Neural crest cell (in vitro differentiated cells): ENCODE measurements around the gene ZFPL1. TPM values are rescaled to one million over a fixed set of nuclear protein-coding genes. Genes with fewer than 3 reads are reported as not detected.

Experiments used
- microRNA-seq: library from miRNA; unstranded; fragments of <30 nt; microRNA quantifications from one replicate; pipeline ENCODE4, GENCODE V29; 2020
- total RNA-seq: library from RNA; stranded (reverse); gene quantifications from 2 replicates; pipeline ENCODE4 v1.2.1, GENCODE V29; 2021

ZFPL1 gene
- total RNA-seq, 1 donor from 2014 or later, result 35.7 TPM

Small RNA genes lying within 50 kb of the gene (microRNA-seq; reads per million reads assigned to microRNA genes)
- gene MIR6751, result not detected

Other genes starting within 250 kb of the ZFPL1 start
- gene CDC42BPG, start 239.6 kb upstream of the ZFPL1 start, total RNA-seq, result 3.0 and 3.5 TPM in 2 replicates
- 74.2 and 77.2 TPM in 2 replicates for gene EHD1, start 205.6 kb upstream of the ZFPL1 start, total RNA-seq
- gene ATG2A, start 167.0 kb upstream of the ZFPL1 start, total RNA-seq, result 24.1 and 24.8 TPM in 2 replicates
- 13.4 and 16.5 TPM in 2 replicates for gene PPP2R5B, start 159.5 kb upstream of the ZFPL1 start, total RNA-seq
- gene GPHA2, start 148.3 kb upstream of the ZFPL1 start, total RNA-seq, result not detected in 2 replicates
- gene MAJIN, start 112.1 kb upstream of the ZFPL1 start, total RNA-seq, result not detected in 2 replicates
- 0.21 and 0.30 TPM in 2 replicates for gene BATF2, start 87.3 kb upstream of the ZFPL1 start, total RNA-seq
- 112 and 117 TPM in 2 replicates for gene ARL2, start 70.1 kb upstream of the ZFPL1 start, total RNA-seq
- gene SNX15, start 56.8 kb upstream of the ZFPL1 start, total RNA-seq, result 31.7 and 36.5 TPM in 2 replicates
- 32.3 and 32.7 TPM in 2 replicates for gene SAC3D1, start 43.0 kb upstream of the ZFPL1 start, total RNA-seq
- gene NAALADL1, start 25.7 kb upstream of the ZFPL1 start, total RNA-seq, result 0.30 and 0.35 TPM in 2 replicates
- 83.1 and 84.8 TPM in 2 replicates for gene CDCA5, start 182 bp upstream of the ZFPL1 start, total RNA-seq
- gene VPS51, start 12.0 kb downstream of the ZFPL1 start, total RNA-seq, result 76.5 and 94.3 TPM in 2 replicates
- 102 and 104 TPM in 2 replicates for gene TM7SF2, start 27.6 kb downstream of the ZFPL1 start, total RNA-seq
- 8.0 and 8.3 TPM in 2 replicates for gene ZNHIT2, start 33.5 kb downstream of the ZFPL1 start, total RNA-seq
- gene FAU, start 37.9 kb downstream of the ZFPL1 start, total RNA-seq, result 697 and 738 TPM in 2 replicates
- gene MRPL49, start 38.1 kb downstream of the ZFPL1 start, total RNA-seq, result 50.3 and 59.3 TPM in 2 replicates
- gene SYVN1, start 50.3 kb downstream of the ZFPL1 start, total RNA-seq, result 35.1 and 36.7 TPM in 2 replicates
- not detected in 2 replicates for gene SPDYC, start 86.0 kb downstream of the ZFPL1 start, total RNA-seq
- 43.4 and 48.4 TPM in 2 replicates for gene CAPN1, start 97.7 kb downstream of the ZFPL1 start, total RNA-seq
- gene POLA2, start 177.7 kb downstream of the ZFPL1 start, total RNA-seq, result 63.7 and 66.9 TPM in 2 replicates
- 2.3 and 4.0 TPM in 2 replicates for gene CDC42EP2, start 230.6 kb downstream of the ZFPL1 start, total RNA-seq
- 96.3 and 99.0 TPM in 2 replicates for gene DPF2, start 249.6 kb downstream of the ZFPL1 start, total RNA-seq